ENCODE results near the gene FLAD1. TPM values are rescaled to one million over a fixed set of nuclear protein-coding genes. Genes with fewer than 3 reads are reported as not detected.

FLAD1 gene
- total RNA-seq, 1 experiment from 2014 or later = 97.0 TPM

- Mint-ChIP-seq H3K4me3 (peak overlapping the region; percentile 81 to 93), H3K9me3 (no peaks in the 10 kb centered on the region; a peak in 2 of 5 replicates), H3K36me3 (ENCODE audit: insufficient read depth in 1 of 3, low read depth in 3 of 3) (no peaks in the 10 kb centered on the region; a peak in 1 of 7 replicates), H3K4me1 (peaks cover 30 to 32% of the 10 kb centered on the region in 2 experiments), H3K27me3 (ENCODE audit: low read depth) (no peaks in the 10 kb centered on the region; the same call in 1 of the 2 replicates), H3K27ac (peak overlapping the region; percentile 87 to 100 (median 99); a peak in 5 of 7 replicates)
- Histone ChIP-seq H4K20me1 (ENCODE audit: control insufficient read depth, insufficient read depth, insufficient read length) (no peaks in the 10 kb centered on the region), H2BK12ac (ENCODE audit: insufficient read length, low read depth, low read length) (no peak overlapping the region), H3K79me2 (ENCODE audit: insufficient read depth, low read length) (no peaks in the 10 kb centered on the region), H3K14ac (ENCODE audit: insufficient read depth, low read length) (no peak overlapping the region), H3T11ph (ENCODE audit: low read length) (no peak overlapping the region), H3K4ac (ENCODE audit: low read depth, low read length) (no peak overlapping the region), H3K9ac (ENCODE audit: extremely low read depth, insufficient read length, low read length) (no peak overlapping the region), H3K4me1 (ENCODE audit: insufficient read depth, low read length) (peaks cover 3% of the 10 kb centered on the region), H3K79me1 (ENCODE audit: insufficient read depth, low read depth, low read length, poor library complexity, severe bottlenecking) (no peaks in the 10 kb centered on the region), H4K91ac (ENCODE audit: insufficient read length, low read depth, low read length) (no peak overlapping the region), H3K23me2 (ENCODE audit: insufficient read length, low read depth, low read length, poor library complexity, severe bottlenecking) (peaks cover 11% of the 10 kb centered on the region), H3K9me3 (ENCODE audit: control insufficient read depth, low read depth, low read length) (no peaks in the 10 kb centered on the region), H4K8ac (replicated peaks; ENCODE audit: insufficient read length, low read depth, low read length) (no peak overlapping the region), H2BK120ac (ENCODE audit: low read depth, low read length, poor library complexity, severe bottlenecking) (no peak overlapping the region), H3K56ac (ENCODE audit: insufficient read length, low read depth, low read length) (no peak overlapping the region), H2BK15ac (ENCODE audit: low read depth, low read length) (no peak overlapping the region), H3K27me3 (ENCODE audit: insufficient read depth, low read length) (no peaks in the 10 kb centered on the region), H4K5ac (ENCODE audit: insufficient read length, low read depth, low read length) (no peak overlapping the region), H2BK5ac (ENCODE audit: insufficient read length, low read length) (no peak overlapping the region), H3K18ac (ENCODE audit: insufficient read length, low read depth, low read length) (no peak overlapping the region), H2AK5ac (ENCODE audit: insufficient read length, low read length) (no peak overlapping the region), H2BK20ac (ENCODE audit: low read depth, low read length, poor library complexity, severe bottlenecking) (no peak overlapping the region), H2AFZ (ENCODE audit: low read length) (no peak overlapping the region), H3K4me2 (ENCODE audit: insufficient read depth, insufficient read length, low read length) (peak overlapping the region; percentile 93), H3K23ac (ENCODE audit: insufficient read length, low read depth, low read length) (no peak overlapping the region), H3K27ac (ENCODE audit: insufficient read length, low read depth, low read length) (no peak overlapping the region)
- no CpG with 5 or more reads among the region's 8 CpGs for WGBS (ENCODE audit: extremely low coverage, insufficient read length, low lambda C conversion rate)
- TF ChIP-seq CTCF (conservative IDR thresholded peaks at IDR 0.05) = no peak
- no peak for DNase-seq
These were observed 45.2 kb upstream of the FLAD1 start for GRCh38 chr1:154937988-154938386.

All from H9 (cell line).